Urinary bladder (tissue), 4 donors: ENCODE measurements around the gene MYZAP. TPM values are rescaled to one million over a fixed set of nuclear protein-coding genes. Genes with fewer than 3 reads are reported as not detected.

ENCODE experiments used
- DNase-seq: peaks from one replicate; pipeline ENCODE4 v3.0.0-alpha.2; 2015; ENCODE audit errors: extremely low spot score
- H3K27ac ChIP-seq: one replicate; pipeline ENCODE4 v1.5.1; 2013; ENCODE audit warnings: low read depth, mild to moderate bottlenecking, moderate library complexity
- H3K36me3 ChIP-seq: one replicate; pipeline ENCODE4 v1.6.1; 2013; ENCODE audit warnings: mild to moderate bottlenecking, moderate library complexity; ENCODE audit not compliant: insufficient read depth
- H3K4me1 ChIP-seq: one replicate; pipeline ENCODE4 v1.6.1; 2013; ENCODE audit warnings: mild to moderate bottlenecking, moderate library complexity; ENCODE audit not compliant: insufficient read depth
- H3K4me3 ChIP-seq: one replicate; pipeline ENCODE4 v1.5.1; 2013; ENCODE audit warnings: low read depth, low read length
- WGBS: extraction: QIAGEN DNeasy Blood & Tissue Kit; methylation state at CpG from one replicate; pipeline ENCODE4 v1.1.7; 2013; 5-methylcytosine and 5-hydroxymethylcytosine counted together
- polyA plus RNA-seq: library from polyadenylated mRNA; stranded (reverse); fragments of 200-250 nt; gene quantifications from one replicate; pipeline ENCODE4 v1.2.3, GENCODE V29; 2013
- total RNA-seq: library from RNA; depleted of rRNA; stranded (reverse); fragments of >200 nt; gene quantifications from one replicate; pipeline ENCODE4 v1.2.3, GENCODE V29; 2014
- donor health status: healthy with polysubstance abuse.
- donor health status: healthy.

Gene MYZAP
- total and polyA plus RNA-seq, 2 donors, result 19.2 to 152 TPM

DNA sequence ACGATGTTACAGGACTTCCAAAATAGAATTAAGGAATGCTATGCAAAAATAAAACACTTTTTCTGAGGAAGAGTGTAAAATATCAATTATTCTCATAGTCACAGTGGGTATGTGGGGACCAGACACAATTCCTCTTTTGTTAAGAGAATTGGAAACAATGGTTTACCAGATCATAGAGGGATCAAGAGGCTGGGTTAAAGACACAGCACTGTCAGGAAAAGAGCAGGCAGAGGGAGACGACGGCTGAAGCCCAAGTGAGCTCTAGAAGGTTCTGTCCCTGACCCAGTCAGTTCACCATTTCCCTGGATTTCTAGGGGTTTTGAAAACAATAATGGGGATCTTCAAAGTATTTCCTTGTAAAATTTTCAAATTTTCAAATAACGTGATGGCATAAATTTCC lies 60.8 kb downstream of the MYZAP start:
- Histone ChIP-seq H3K27ac (no peak overlapping the region), H3K4me1 (no peaks in the 10 kb centered on the region), H3K4me3 (no peak overlapping the region), H3K36me3 (no peaks in the 10 kb centered on the region)
- 88% methylated on average over 4 of the region's 4 CpGs for WGBS
- DNase-seq, result no peak

DNA sequence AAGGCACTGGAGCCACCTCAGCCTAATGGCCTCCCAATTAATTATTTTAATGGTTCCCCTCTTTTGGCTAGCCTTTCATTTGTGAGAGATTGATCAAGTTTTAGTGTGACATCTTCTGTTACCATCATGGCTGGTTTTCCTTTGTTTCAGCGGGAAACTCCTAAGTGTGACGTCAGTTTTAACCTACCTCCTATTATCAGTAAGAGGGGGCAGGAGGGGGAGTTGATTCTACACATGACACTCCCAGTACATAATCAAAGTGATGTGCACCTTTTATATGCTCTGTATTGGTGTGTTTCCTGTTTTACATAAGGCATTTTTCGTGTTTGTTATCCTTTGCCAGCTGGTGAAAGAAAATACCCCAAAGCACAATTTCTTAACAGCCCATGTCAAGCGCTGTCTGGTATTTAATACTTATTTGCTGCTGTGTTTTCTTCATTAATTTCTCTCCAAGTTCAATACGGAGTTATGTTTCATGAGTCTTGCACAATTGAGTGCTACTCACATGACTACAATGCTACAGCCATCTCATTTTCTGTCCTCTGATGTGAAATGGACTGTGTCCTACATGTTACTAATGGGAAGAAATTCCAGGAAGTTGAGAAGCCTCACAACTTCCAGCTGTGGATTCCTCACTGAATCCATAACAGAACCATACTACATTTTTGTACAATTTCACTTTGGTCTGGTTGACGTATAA lies 62.6 kb downstream of the MYZAP start:
- H3K27ac ChIP-seq, result no peak overlapping the region
- H3K4me1 ChIP-seq, result no peaks in the 10 kb centered on the region
- no peaks in the 10 kb centered on the region for H3K36me3 ChIP-seq
- H3K4me3 ChIP-seq, result no peak overlapping the region
- DNase-seq, result no peak
- WGBS, result 78% methylated on average over 6 of the region's 6 CpGs

DNA sequence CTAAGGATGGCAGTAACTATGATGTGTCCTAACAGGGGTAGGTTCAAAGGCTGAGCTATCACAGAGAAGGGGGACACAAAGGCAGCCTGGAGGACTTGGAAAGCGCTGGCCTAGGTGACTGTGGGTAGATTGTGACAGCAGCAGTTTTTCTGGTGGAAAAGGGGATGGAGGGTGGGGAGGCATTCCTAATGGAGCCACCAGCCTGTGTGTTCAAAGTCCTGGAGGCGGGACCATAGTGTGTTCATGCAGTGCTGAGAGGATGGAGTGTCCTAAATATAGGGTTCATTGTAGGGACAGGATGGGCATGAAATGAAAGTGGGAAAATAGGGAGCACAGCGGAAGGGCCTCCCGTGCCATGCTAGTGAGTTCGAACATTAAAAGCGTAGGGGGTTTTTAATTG lies 63.3 kb downstream of the MYZAP start:
- DNase-seq, result no peak
- Histone ChIP-seq H3K4me1 (no peaks in the 10 kb centered on the region), H3K27ac (no peak overlapping the region), H3K4me3 (no peak overlapping the region), H3K36me3 (no peaks in the 10 kb centered on the region)
- WGBS, result 88% methylated on average over 6 of the region's 6 CpGs

- H3K27ac ChIP-seq, result no peak overlapping the region
- WGBS, result 96% methylated on average over 1 of the region's 1 CpG
- H3K36me3 ChIP-seq, result no peaks in the 10 kb centered on the region
- H3K4me3 ChIP-seq, result no peak overlapping the region
- DNase-seq, result no peak
- no peaks in the 10 kb centered on the region for H3K4me1 ChIP-seq
These were observed 64.1 kb downstream of the MYZAP start for GRCh38 chr15:57655809-57656208.

DNA sequence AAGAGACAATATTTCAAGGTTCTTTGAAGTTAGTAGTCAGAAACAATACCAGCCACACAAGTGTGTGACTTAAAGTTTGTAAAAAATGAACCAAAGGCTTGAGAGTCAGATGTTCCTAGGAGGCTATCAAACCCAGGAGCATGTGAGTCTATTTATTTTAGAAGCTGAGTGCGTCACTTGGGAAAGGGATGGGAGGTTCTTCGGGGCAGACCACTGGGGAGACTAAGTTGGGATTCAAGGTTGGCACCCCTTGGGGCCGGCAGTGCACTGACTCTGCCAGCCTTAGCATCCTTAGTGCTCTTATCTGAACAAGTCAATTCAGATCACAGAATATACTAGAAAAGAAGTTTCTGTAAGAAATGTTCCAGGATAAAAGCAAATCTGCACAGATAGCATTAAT lies 64.7 kb downstream of the MYZAP start:
- no peak for DNase-seq
- Histone ChIP-seq H3K4me1 (no peaks in the 10 kb centered on the region), H3K36me3 (no peaks in the 10 kb centered on the region), H3K4me3 (no peak overlapping the region), H3K27ac (no peak overlapping the region)
- WGBS, result 92% methylated on average over 3 of the region's 3 CpGs

- H3K4me1 ChIP-seq, result no peaks in the 10 kb centered on the region
- 88% methylated on average over 1 of the region's 1 CpG for WGBS
- no peak for DNase-seq
- H3K36me3 ChIP-seq, result no peaks in the 10 kb centered on the region
- H3K27ac ChIP-seq, result no peak overlapping the region
- H3K4me3 ChIP-seq, result no peak overlapping the region
These were observed 65.9 kb downstream of the MYZAP start for GRCh38 chr15:57657619-57658018.

DNA sequence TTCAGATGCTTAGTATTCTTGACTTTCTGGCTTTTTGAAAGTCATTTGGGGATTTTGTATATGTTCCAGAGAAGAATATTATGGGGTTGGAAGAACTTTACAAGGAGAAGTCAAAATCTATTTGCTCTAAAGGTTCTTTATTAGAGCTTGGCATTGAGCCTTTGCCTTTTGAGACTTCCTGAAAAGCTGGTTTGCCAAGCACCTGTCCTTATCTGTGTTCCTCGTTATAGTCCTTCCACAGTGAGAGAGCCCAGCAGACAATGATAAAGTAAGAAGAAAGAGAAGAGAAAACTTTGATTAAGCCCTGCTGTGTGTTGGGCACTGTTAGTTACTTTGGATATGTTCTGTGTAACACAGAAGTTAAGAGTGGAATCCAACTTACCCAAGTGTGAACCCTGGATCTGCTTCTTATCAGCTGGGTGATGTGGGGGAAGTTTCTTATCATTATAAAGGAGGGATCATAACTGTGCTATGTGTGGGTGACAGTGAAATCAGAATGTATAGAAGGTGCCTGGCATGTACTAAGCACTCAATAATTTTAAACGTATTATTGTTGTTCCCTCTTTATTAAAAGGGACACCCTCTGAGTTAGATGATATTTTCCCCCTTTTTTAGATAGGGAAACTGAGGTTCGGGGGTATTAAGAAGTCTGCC lies 70.5 kb downstream of the MYZAP start:
- 58% methylated on average over 3 of the region's 3 CpGs for WGBS
- no peak for DNase-seq
- Histone ChIP-seq H3K27ac (no peak overlapping the region), H3K4me1 (no peaks in the 10 kb centered on the region), H3K4me3 (no peak overlapping the region), H3K36me3 (no peaks in the 10 kb centered on the region)

DNA sequence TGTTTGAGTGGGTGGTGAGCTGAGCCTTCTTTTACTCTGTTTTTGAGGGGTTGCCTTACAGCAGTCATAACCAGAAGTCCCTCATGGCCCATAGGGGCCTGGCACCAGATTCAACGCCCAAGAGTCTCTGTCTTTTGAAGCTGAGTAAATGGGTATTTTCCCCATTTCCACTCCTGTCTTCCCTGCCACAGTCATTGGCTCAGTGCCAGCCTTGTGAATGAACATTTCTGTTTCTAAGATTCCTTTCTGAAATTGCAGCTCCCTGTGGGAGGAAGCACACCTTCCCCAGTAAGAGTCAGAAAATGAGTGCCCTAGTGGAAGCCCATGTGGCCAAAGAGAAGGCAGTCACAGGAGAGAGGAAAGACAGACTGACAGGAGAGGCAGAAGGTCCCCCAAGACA lies 71.1 kb downstream of the MYZAP start:
- DNase-seq, result no peak
- Histone ChIP-seq H3K27ac (no peak overlapping the region), H3K4me3 (no peak overlapping the region), H3K4me1 (no peaks in the 10 kb centered on the region), H3K36me3 (no peaks in the 10 kb centered on the region)
- 86% methylated on average over 1 of the region's 1 CpG for WGBS

- Histone ChIP-seq H3K4me1 (no peaks in the 10 kb centered on the region), H3K36me3 (no peaks in the 10 kb centered on the region), H3K4me3 (no peak overlapping the region), H3K27ac (no peak overlapping the region)
- WGBS, result 98% methylated on average over 2 of the region's 2 CpGs
- DNase-seq, result no peak
These were observed 71.6 kb downstream of the MYZAP start for GRCh38 chr15:57663262-57663661.

DNA sequence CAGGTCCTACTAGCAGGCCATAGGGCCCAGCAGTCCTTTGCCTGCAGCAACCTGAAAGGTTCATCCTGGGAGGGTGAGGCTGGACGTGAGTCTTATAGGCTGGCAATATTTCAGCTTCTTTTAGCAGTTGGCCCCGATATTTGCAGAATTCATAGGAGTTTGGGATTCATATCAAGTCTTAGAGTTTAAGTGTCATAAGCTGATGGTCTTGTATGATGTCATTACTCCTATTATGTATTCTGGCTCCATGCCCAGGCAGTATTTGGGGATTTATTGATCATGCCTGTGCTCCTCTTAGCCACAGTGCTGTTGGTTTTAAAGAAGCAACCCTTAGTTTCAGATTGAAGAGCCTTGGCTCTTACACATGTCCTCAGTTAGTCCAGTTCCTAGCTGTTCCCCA lies 73.5 kb downstream of the MYZAP start:
- Histone ChIP-seq H3K4me1 (no peaks in the 10 kb centered on the region), H3K36me3 (no peaks in the 10 kb centered on the region), H3K4me3 (no peak overlapping the region), H3K27ac (no peak overlapping the region)
- no peak for DNase-seq
- 66% methylated on average over 2 of the region's 2 CpGs for WGBS

DNA sequence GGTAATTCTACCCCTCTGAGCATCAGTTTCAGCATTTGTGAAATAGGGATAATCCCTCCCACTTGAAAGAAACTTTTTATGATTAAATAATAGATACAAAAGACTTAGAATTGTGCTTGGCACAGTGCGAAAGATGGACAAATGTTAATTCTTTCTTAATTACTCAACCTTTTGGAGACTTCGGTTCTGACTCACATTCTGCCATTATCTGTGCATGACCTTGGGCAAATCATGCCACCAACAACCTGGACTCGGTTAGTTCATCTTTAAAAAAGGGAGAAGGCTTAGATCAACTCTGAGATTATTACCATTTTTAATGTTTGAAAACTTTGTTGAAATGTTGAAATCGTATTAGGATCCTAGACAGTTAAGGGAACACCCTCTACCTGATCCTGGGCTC lies 74.2 kb downstream of the MYZAP start:
- 78% methylated on average over 4 of the region's 4 CpGs for WGBS
- Histone ChIP-seq H3K27ac (no peak overlapping the region), H3K36me3 (no peaks in the 10 kb centered on the region), H3K4me1 (no peaks in the 10 kb centered on the region), H3K4me3 (no peak overlapping the region)
- DNase-seq, result no peak

DNA sequence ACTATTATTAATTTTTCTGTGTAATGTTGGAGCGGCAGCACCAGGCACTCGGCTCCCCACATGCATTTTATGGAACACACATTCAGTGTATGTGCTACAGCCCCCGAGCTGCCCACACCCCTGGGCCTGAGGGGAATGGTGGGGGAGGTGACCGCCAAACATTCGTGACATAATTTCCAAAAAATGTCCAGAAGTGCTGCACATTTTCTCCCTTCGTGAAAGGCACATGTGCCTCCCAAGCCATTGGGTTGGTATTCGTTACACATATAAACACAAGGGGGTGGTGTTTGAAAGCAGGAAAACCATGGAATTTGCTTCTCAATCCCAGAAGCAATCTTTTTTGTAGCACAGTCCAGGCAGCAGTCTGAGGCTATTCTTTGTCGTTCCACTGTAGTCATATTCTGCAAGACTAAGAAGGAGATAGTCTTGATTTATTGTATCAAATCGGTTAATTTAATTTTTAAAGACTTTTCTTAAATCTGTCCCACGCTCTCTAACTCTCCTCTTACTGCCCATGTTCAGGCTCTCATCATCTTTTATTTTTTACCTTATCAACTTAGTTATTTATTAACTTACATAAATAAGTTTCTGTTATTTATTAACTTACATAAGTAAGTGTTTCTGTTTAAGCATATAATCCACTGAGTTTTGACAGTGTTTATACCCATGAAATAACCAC lies 75.6 kb downstream of the MYZAP start:
- Histone ChIP-seq H3K4me1 (no peaks in the 10 kb centered on the region), H3K4me3 (no peak overlapping the region), H3K27ac (no peak overlapping the region), H3K36me3 (no peaks in the 10 kb centered on the region)
- WGBS, result 21% methylated on average over 10 of the region's 10 CpGs
- no peak for DNase-seq

- no peak overlapping the region for H3K4me3 ChIP-seq
- 78% methylated on average over 4 of the region's 4 CpGs for WGBS
- no peaks in the 10 kb centered on the region for H3K36me3 ChIP-seq
- no peak overlapping the region for H3K27ac ChIP-seq
- no peak for DNase-seq
- no peaks in the 10 kb centered on the region for H3K4me1 ChIP-seq
These were observed 76.3 kb downstream of the MYZAP start for GRCh38 chr15:57668016-57668415.

DNA sequence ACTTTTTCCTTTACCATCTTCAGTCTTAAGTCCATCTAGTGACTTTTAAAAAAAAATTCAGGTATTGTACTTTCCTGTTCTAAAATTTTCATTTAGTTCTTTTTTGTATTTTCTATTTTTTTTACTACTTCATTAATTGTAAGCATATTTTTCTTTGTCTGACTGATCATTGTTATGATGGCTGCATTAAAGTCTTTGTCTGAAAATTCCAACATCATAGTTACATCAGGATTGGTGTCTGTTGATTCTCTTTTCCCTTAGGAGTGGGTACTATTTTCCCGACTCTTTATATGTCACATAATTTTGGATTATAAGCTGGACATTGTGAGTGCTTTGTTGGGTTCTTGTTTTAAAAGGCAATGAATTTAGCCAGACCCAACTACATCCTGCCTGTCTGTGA lies 79.9 kb downstream of the MYZAP start:
- peaks cover 2% of the 10 kb centered on the region for H3K36me3 ChIP-seq
- 0% methylated on average over 1 of the region's 1 CpG for WGBS
- no peak overlapping the region for H3K4me3 ChIP-seq
- H3K27ac ChIP-seq, result no peak overlapping the region
- no peak for DNase-seq
- H3K4me1 ChIP-seq, result no peaks in the 10 kb centered on the region
